ENCODE data around the gene MAPT.

The MAPT gene

GRCh38 chr17:46061435-46061834 lies 167.1 kb downstream of the MAPT start:
- TF ChIP-seq USF1 (IDR thresholded peaks at IDR 0.05) (no peak), YY1 (IDR thresholded peaks at IDR 0.05; ENCODE audit: low read depth) (no peak), EGR1 (IDR thresholded peaks at IDR 0.05) (no peak), CEBPB (IDR thresholded peaks at IDR 0.05) (no peak), RAD21 (IDR thresholded peaks at IDR 0.05; ENCODE audit: low read depth) (no peak), REST (IDR thresholded peaks at IDR 0.05; ENCODE audit: low read depth) (no peak), TCF12 (IDR thresholded peaks at IDR 0.05; ENCODE audit: low read depth) (no peak), EP300 (IDR thresholded peaks at IDR 0.05; ENCODE audit: borderline replicate concordance) (no peak), TAF1 (IDR thresholded peaks at IDR 0.05; ENCODE audit: low read depth) (no peak)

- TF ChIP-seq CREB1 (IDR thresholded peaks at IDR 0.05; ENCODE audit: low read depth) (no peak), MAX (IDR thresholded peaks at IDR 0.05) (no peak), REST (IDR thresholded peaks at IDR 0.05; ENCODE audit: low read depth) (no peak), NFIC (IDR thresholded peaks at IDR 0.05) (no peak), FOXM1 (IDR thresholded peaks at IDR 0.05; ENCODE audit: borderline replicate concordance, low read depth) (no peak), TEAD4 (IDR thresholded peaks at IDR 0.05) (0 out of 2 replicates have a peak, but pooled peaks have one; percentile 31)
These were observed 168.9 kb downstream of the MAPT start for GRCh38 chr17:46063241-46063640.

- TF ChIP-seq NFIC (IDR thresholded peaks at IDR 0.05): no peak
- TF ChIP-seq ZBTB7A (IDR thresholded peaks at IDR 0.05; ENCODE audit: low read depth): no peak
These were observed 170.1 kb downstream of the MAPT start for GRCh38 chr17:46064460-46064859.

- TF ChIP-seq USF1 (IDR thresholded peaks at IDR 0.05): no peak
- no peak for TF ChIP-seq MAX (IDR thresholded peaks at IDR 0.05)
- TF ChIP-seq CREB1 (IDR thresholded peaks at IDR 0.05; ENCODE audit: low read depth): no peak
- no peak for TF ChIP-seq FOXM1 (IDR thresholded peaks at IDR 0.05; ENCODE audit: borderline replicate concordance, low read depth)
- TF ChIP-seq TAF1 (IDR thresholded peaks at IDR 0.05; ENCODE audit: low read depth): no peak
- TF ChIP-seq EGR1 (IDR thresholded peaks at IDR 0.05): no peak
- TF ChIP-seq EP300 (IDR thresholded peaks at IDR 0.05; ENCODE audit: borderline replicate concordance): no peak
- no peak for TF ChIP-seq ZBTB7A (IDR thresholded peaks at IDR 0.05; ENCODE audit: low read depth)
- TF ChIP-seq YY1 (IDR thresholded peaks at IDR 0.05; ENCODE audit: low read depth): no peak
- TF ChIP-seq TEAD4 (IDR thresholded peaks at IDR 0.05): no peak
- no peak for TF ChIP-seq TCF12 (IDR thresholded peaks at IDR 0.05; ENCODE audit: low read depth)
- no peak for TF ChIP-seq RAD21 (IDR thresholded peaks at IDR 0.05; ENCODE audit: low read depth)
- no peak for TF ChIP-seq NFIC (IDR thresholded peaks at IDR 0.05)
- no peak for TF ChIP-seq REST (IDR thresholded peaks at IDR 0.05; ENCODE audit: low read depth)
- no peak for TF ChIP-seq CEBPB (IDR thresholded peaks at IDR 0.05)
These were observed 177.4 kb downstream of the MAPT start for GRCh38 chr17:46071796-46072195.

GRCh38 chr17:46072998-46073397 lies 178.6 kb downstream of the MAPT start:
- TF ChIP-seq CREB1 (IDR thresholded peaks at IDR 0.05; ENCODE audit: low read depth) (no peak), TEAD4 (IDR thresholded peaks at IDR 0.05) (peak; percentile 40; the same call in 1 of the 2 replicates), USF1 (IDR thresholded peaks at IDR 0.05) (no peak)

All from Ishikawa (cell line).